Muscle layer of duodenum (tissue), 2 donors: Measurements from ENCODE around the gene SLC9A2.
A peak's percentile ranks its signal among the peaks of the same experiment; 100 is the strongest.

Experiments
- H3K27ac ChIP-seq: one replicate; pipeline ENCODE4 v1.7.0; 2013; ENCODE audit warnings: mild to moderate bottlenecking, low read length
- H3K27me3 ChIP-seq: one replicate; pipeline ENCODE4 v1.7.0; 2013; ENCODE audit warnings: low read depth, mild to moderate bottlenecking, control low read depth, low read length
- H3K36me3 ChIP-seq, 2 donors: one replicate each; pipeline ENCODE4 v1.7.0; 2013; ENCODE audit warnings: low read length in 2 of 2, control low read depth in 1 of 2, mild to moderate bottlenecking in 1 of 2; ENCODE audit not compliant: insufficient read depth in 2 of 2, control insufficient read depth in 1 of 2
- H3K4me1 ChIP-seq, 2 donors: one replicate each; pipeline ENCODE4 v1.7.0; 2013; ENCODE audit warnings: low read length in 2 of 2, mild to moderate bottlenecking in 2 of 2, control low read depth in 1 of 2, moderate library complexity in 1 of 2; ENCODE audit not compliant: insufficient read depth in 2 of 2, control insufficient read depth in 1 of 2
- H3K4me3 ChIP-seq, 2 donors: one replicate each; pipeline ENCODE4 v1.7.0; 2013; ENCODE audit warnings: low read length in 2 of 2, low read depth in 1 of 2, mild to moderate bottlenecking in 1 of 2
- H3K9me3 ChIP-seq, 2 donors: one replicate each; pipeline ENCODE4 v1.7.0; 2013; ENCODE audit warnings: low read length in 2 of 2, control low read depth in 1 of 2, mild to moderate bottlenecking in 1 of 2; ENCODE audit not compliant: control insufficient read depth in 1 of 2
- donor health status: healthy.

The SLC9A2 gene

GRCh38 chr2:102708847-102709559 is 89.7 kb downstream of the SLC9A2 start:
- Histone ChIP-seq H3K27me3 (peaks cover 7% of the 10 kb centered on the region), H3K27ac (no peak overlapping the region), H3K36me3 (no peaks in the 10 kb centered on the region), H3K9me3 (no peaks in the 10 kb centered on the region), H3K4me1 (no peaks in the 10 kb centered on the region), H3K4me3 (no peak overlapping the region)

- Histone ChIP-seq H3K27me3 (no peaks in the 10 kb centered on the region), H3K4me3 (no peak overlapping the region), H3K9me3 (no peaks in the 10 kb centered on the region), H3K4me1 (no peaks in the 10 kb centered on the region), H3K36me3 (peaks cover 27 to 48% of the 10 kb centered on the region in 2 donors), H3K27ac (no peak overlapping the region)
Observed at GRCh38 chr2:102717308-102718018, 98.1 kb downstream of the SLC9A2 start.

- no peak overlapping the region for H3K4me3 ChIP-seq
- H3K9me3 ChIP-seq, result no peaks in the 10 kb centered on the region
- H3K36me3 ChIP-seq, result peaks cover 31 to 58% of the 10 kb centered on the region in 2 donors
- H3K4me1 ChIP-seq, result no peaks in the 10 kb centered on the region
- H3K27ac ChIP-seq, result no peak overlapping the region
- no peaks in the 10 kb centered on the region for H3K27me3 ChIP-seq
Observed at GRCh38 chr2:102718387-102719316, 99.3 kb downstream of the SLC9A2 start.

- Histone ChIP-seq H3K27ac (no peak overlapping the region), H3K27me3 (no peaks in the 10 kb centered on the region), H3K4me1 (no peaks in the 10 kb centered on the region), H3K4me3 (no peak overlapping the region), H3K36me3 (peaks cover 41 to 58% of the 10 kb centered on the region in 2 donors), H3K9me3 (no peaks in the 10 kb centered on the region)
Observed at GRCh38 chr2:102724016-102724490, 104.7 kb downstream of the SLC9A2 start.

GRCh38 chr2:102724553-102724952 is 105.2 kb downstream of the SLC9A2 start:
- no peak overlapping the region for H3K4me3 ChIP-seq
- H3K4me1 ChIP-seq, result no peaks in the 10 kb centered on the region
- H3K9me3 ChIP-seq, result no peaks in the 10 kb centered on the region
- H3K27me3 ChIP-seq, result no peaks in the 10 kb centered on the region
- H3K36me3 ChIP-seq, result peaks cover 41 to 56% of the 10 kb centered on the region in 2 donors
- no peak overlapping the region for H3K27ac ChIP-seq

- H3K27ac ChIP-seq, result no peak overlapping the region
- H3K4me1 ChIP-seq, result no peaks in the 10 kb centered on the region
- no peak overlapping the region for H3K4me3 ChIP-seq
- H3K36me3 ChIP-seq, result peaks cover 29 to 44% of the 10 kb centered on the region in 2 donors
- no peaks in the 10 kb centered on the region for H3K9me3 ChIP-seq
- no peaks in the 10 kb centered on the region for H3K27me3 ChIP-seq
Observed at GRCh38 chr2:102726128-102727087, 107.1 kb downstream of the SLC9A2 start.

- H3K9me3 ChIP-seq, result no peaks in the 10 kb centered on the region
Observed at GRCh38 chr2:102735416-102736109, 116.2 kb downstream of the SLC9A2 start.

GRCh38 chr2:102736110-102736409 is 116.7 kb downstream of the SLC9A2 start:
- H3K4me1 ChIP-seq, result peaks cover 0 to 9% of the 10 kb centered on the region in 2 donors
- peaks cover 7 to 9% of the 10 kb centered on the region in 2 donors for H3K36me3 ChIP-seq
- no peaks in the 10 kb centered on the region for H3K27me3 ChIP-seq
- peak overlapping the region; percentile 90 for H3K4me3 ChIP-seq
- H3K27ac ChIP-seq, result peak overlapping the region; percentile 75
- no peaks in the 10 kb centered on the region for H3K9me3 ChIP-seq

More at GRCh38 chr2:102735416-102736109, 116.2 kb downstream of the SLC9A2 start:
- H3K36me3 ChIP-seq, result peaks cover 10 to 14% of the 10 kb centered on the region in 2 donors
- peak overlapping the region; percentile 90 for H3K4me3 ChIP-seq
- H3K27me3 ChIP-seq, result no peaks in the 10 kb centered on the region
- H3K4me1 ChIP-seq, result peaks cover 0 to 9% of the 10 kb centered on the region in 2 donors
- peak overlapping the region; percentile 75 for H3K27ac ChIP-seq

GRCh38 chr2:102736410-102737409 is 117.4 kb downstream of the SLC9A2 start:
- Histone ChIP-seq H3K4me1 (peaks cover 0 to 9% of the 10 kb centered on the region in 2 donors), H3K27ac (peak overlapping the region; percentile 75), H3K9me3 (no peaks in the 10 kb centered on the region), H3K36me3 (peaks cover 4 to 5% of the 10 kb centered on the region in 2 donors), H3K27me3 (no peaks in the 10 kb centered on the region), H3K4me3 (peak overlapping the region; percentile 90)
